ENCODE data around the gene RAB20. TPM values are rescaled to one million over a fixed set of nuclear protein-coding genes. Genes with fewer than 3 reads are reported as not detected.

The RAB20 gene
- total and polyA plus RNA-seq, 9 of the 15 experiments (the other 6 are each of a cell fraction or from before 2014, with no cell fraction given), result 0.62 to 9.2 (median 5.4) TPM

GRCh38 chr13:110539894-110540293 lies 21.6 kb downstream of the RAB20 start:
- H3K27ac ChIP-seq (ENCODE audit: extremely low read depth, low read depth, low read length), result no peak overlapping the region
- no peaks in the 10 kb centered on the region; the same call in 1 of the 3 replicates for H3K79me2 ChIP-seq (ENCODE audit: control insufficient read depth, insufficient read depth, low read length)
- H3K4me3 ChIP-seq, result no peak overlapping the region
- CTCF ChIA-PET (ENCODE audit: low intra/inter-chr PET ratio), result no interaction called here
- H2AFZ ChIP-seq (ENCODE audit: low read depth, low read length), result no peak overlapping the region
- no peak overlapping the region for H3K9ac ChIP-seq (ENCODE audit: insufficient read depth in 1 of 2, low read depth in 2 of 2, low read length in 2 of 2)
- H3K9me1 ChIP-seq (ENCODE audit: control insufficient read depth, insufficient read depth, low read length), result no peaks in the 10 kb centered on the region
- no peaks in the 10 kb centered on the region for H4K20me1 ChIP-seq (replicated peaks; ENCODE audit: control insufficient read depth, insufficient read depth, low read length)
- no peaks in the 10 kb centered on the region for H3K27me3 ChIP-seq (ENCODE audit: control insufficient read depth in 2 of 2, insufficient read depth in 2 of 2, low read length in 2 of 2)
- 61% methylated on average over 5 of the region's 5 CpGs for WGBS (ENCODE audit: insufficient coverage, low coverage, missing lambda C conversion rate)
- H3K9me3 ChIP-seq (replicated peaks; ENCODE audit: control insufficient read depth, insufficient read depth, low read depth, low read length), result no peaks in the 10 kb centered on the region; the same call in 1 of the 2 replicates
- FAIRE-seq, result no peak
- TF ChIP-seq POLR2B (IDR thresholded peaks at IDR 0.05; ENCODE audit: low read depth, partially characterized antibody) (no peak), ZNF384 (IDR thresholded peaks at IDR 0.05; ENCODE audit: low read depth, low read length) (no peak), TCF7 (IDR thresholded peaks at IDR 0.05; ENCODE audit: borderline replicate concordance) (no peak), HMGN3 (IDR thresholded peaks at IDR 0.05; ENCODE audit: borderline replicate concordance, extremely low read depth, insufficient read length, low read depth, low read length) (no peak), BRF1 (IDR thresholded peaks at IDR 0.05; ENCODE audit: borderline replicate concordance, extremely low read depth, insufficient read length) (no peak), MEIS2 (IDR thresholded peaks at IDR 0.05; ENCODE audit: partially characterized antibody) (no peak), TCF7L2 (IDR thresholded peaks at IDR 0.05; ENCODE audit: low read depth, low read length) (no peak), ZNF197 (CRISPR knock-in tag; IDR thresholded peaks at IDR 0.05; ENCODE audit: low read depth) (no peak), USF1 (CRISPR knock-in tag; IDR thresholded peaks at IDR 0.05) (no peak), E2F1 (CRISPR knock-in tag; IDR thresholded peaks at IDR 0.05) (no peak), POLR2H (tag; IDR thresholded peaks at IDR 0.05; ENCODE audit: low read depth) (no peak), RNF2 (IDR thresholded peaks at IDR 0.05) (no peak), MYBL2 (IDR thresholded peaks at IDR 0.05; ENCODE audit: low read depth) (no peak), MYBL2 (CRISPR knock-in tag; IDR thresholded peaks at IDR 0.05; ENCODE audit: borderline replicate concordance) (no peak)
- DNase-seq (ENCODE audit: extremely low read depth in 1 of 4, low spot score in 3 of 4), result no peak
- peaks cover 14 to 20% of the 10 kb centered on the region in 2 experiments for H3K4me1 ChIP-seq (replicated peaks in 1 of 2; ENCODE audit: control insufficient read depth in 2 of 2, insufficient read depth in 2 of 2, low read length in 2 of 2)
- intact Hi-C loops (cut with micrococcal nuclease), result no loop called here
- no TSS peak for BruUV-seq (replicated peaks)
- POLR2A ChIA-PET, result no interaction called here
- H3K4me2 ChIP-seq (ENCODE audit: insufficient read depth, low read length), result no peak overlapping the region
- no peak for ATAC-seq
- in situ Hi-C loops (cut with MboI), result no loop called here
- no peaks in the 10 kb centered on the region for H3K36me3 ChIP-seq (ENCODE audit: control insufficient read depth, insufficient read depth, low read length)
